Left cardiac atrium (tissue), 4 donors: Measurements from ENCODE around the gene MED27. TPM values are rescaled to one million over a fixed set of nuclear protein-coding genes. Genes with fewer than 3 reads are reported as not detected.
A peak's percentile ranks its signal among the peaks of the same experiment; 100 is the strongest.

Experiments
- ATAC-seq, 2 donors: fragments of 200-7000 bp; cut with Tn5 transposase; one replicate each; pipeline ENCODE4 v1.9.1; 2020; ENCODE audit warnings: mild to moderate bottlenecking in 2 of 2, moderate library complexity in 2 of 2
- DNase-seq: peaks from one replicate; pipeline ENCODE4 v3.0.0-alpha.2; 2020
- intact Hi-C, 2 donors: fragments of 100-400 bp; cut with DNase I; formaldehyde crosslinking; loops; one replicate each; pipeline versions ENCODE4 v1.14.1 to v1.15.1; 2022 to 2023
- total RNA-seq, 2 donors: library from RNA; stranded (reverse); fragmentation: NEBNext Ultra II Directional; extraction: Animal tissue kit (Norgen Biotek cat#: 25700); gene quantifications; one replicate each; pipeline ENCODE4 v1.2.1, GENCODE V29; 2021
- donor health status: DM: no; HTN: yes; CAD: no.
- donor health status: DM: no; HTN: yes; CAD: no; lungs with severe emphysema.
- donor health status: DM: yes; HTN: yes; CAD: no.
- donor health status: Dilated cardiomyopathy.

MED27 gene
- total RNA-seq, 2 donors from 2014 or later, result 15.0 to 21.2 TPM

DNA sequence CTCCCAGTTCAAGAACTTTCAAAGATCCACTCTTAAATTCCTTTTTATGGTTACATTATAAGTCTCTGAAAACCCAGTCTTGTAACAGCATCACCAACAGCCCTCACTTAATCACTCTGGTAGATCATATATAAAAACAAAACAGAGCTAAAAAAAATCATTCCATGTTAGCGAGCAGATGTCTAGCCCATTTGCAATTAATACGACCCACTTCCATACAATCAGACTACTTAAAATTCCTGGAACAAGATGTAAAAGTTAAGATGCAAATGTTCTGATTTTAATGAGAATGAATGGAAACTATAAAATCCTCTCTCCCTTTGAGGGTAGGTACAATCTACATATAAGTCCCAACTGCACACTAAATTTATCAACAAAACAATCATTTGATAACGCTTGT lies 167.0 kb downstream of the MED27 start:
- intact Hi-C loops, result no loop called here
- ATAC-seq (no peak), DNase-seq (no peak)

DNA sequence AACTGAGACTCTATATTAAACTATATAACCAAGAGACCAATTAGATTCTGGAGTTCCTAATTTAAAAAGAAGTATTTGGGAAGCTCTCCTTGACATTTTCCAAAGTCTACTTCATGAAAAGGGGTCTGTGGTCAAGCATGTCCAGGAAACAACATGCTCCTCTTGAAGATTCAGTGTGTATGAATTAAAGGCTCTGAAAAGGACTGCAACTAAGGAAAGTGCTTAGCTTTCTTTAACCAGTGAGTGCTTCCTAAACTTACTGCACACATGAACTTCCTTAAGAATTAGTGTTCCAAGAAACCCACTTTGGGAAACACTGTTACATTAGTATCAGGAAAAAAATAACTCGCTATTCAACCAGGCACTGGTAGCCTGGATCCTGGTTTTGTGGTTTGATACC lies 167.6 kb downstream of the MED27 start:
- no peak for ATAC-seq
- intact Hi-C loops, result no loop called here

DNA sequence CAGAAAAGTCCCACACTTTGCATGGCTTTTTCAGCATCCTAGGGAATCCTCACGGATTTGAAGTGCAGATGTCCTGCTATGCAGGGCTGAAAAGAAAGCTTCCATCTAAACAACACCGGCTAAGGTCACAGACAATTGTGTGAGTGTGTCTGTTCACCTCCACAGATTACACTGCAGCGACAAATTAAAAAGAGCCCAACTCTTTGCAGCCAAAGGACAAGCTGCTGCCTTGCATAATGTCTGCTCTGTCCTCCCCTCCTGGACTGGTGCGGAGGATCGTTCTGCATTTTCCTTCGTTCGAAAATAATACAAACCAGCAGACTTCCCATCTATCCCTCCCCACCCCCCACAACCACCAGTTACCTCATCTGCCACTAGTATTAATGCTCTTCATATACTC lies 169.1 kb downstream of the MED27 start:
- ATAC-seq (no peak), DNase-seq (no peak)
- intact Hi-C loops, result no loop called here

More for the DNA sequence above, 167.6 kb downstream of the MED27 start:
- no peak for DNase-seq

DNA sequence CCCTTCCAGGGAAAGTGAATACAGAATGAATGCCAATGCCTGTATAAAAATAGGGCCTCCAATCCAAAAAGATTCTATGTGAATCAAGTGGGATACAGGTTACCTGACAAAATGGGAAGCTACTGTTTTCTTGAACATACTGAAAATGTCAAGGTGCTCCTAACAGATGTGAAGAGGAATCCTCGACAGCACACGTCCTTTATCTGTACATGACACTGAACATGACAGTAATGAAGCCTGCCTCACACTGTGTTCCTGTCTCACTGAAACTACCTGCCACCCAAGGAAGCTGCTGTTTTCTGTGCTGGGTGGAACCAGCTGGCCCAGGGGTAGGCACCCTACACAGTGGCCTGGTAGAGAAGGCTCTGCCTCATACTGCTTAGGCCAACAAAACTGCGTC lies 174.5 kb downstream of the MED27 start:
- intact Hi-C loops, result no loop called here
- no peak for ATAC-seq

DNA sequence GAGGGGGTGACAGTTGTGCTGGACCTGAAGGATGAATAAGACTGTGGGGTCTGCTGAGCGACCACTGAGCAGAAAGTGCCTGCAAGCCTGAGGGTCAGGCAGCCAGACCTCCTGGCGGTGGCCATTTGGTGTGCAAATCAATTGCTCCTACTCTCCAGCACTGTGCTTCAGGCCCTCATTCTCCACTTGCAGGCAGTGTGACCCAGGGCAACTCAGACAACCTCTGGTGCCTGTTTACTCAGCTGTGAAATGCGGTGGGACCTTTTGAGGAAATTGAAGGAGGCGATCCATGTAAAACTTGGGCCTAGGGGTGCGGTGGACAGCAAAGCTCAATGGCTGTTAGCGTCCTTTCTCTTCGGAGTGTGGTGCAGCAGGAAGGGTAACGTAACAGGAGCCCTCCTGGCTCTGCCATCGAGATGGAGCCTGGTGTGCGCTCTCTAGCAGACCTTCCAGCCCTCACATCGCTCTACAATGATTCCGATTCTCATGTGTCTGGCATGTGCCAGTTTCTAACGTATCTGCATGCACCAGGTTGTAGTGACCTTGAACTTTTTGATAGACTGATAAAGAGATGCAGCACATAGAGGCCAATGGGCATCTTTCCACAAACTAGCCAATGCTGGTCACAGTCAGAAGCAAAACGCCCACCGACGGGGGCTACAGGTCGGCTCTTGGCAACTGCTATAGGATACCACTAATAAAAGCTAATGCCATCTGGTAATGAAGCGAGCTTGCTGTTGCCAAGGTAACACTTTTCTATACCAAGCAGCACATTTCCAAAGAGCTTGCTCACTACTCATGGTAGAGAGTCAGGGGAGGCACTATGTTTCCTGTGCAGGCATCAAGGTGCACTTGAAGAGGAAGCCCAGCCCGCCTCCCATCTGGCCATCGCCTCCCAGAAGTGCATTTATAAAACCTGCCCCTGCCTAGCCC lies 180.1 kb downstream of the MED27 start:
- intact Hi-C loops, result no loop called here
- DNase-seq (no peak), ATAC-seq (no peak)

More for the DNA sequence above, 174.5 kb downstream of the MED27 start:
- DNase-seq, result no peak

DNA sequence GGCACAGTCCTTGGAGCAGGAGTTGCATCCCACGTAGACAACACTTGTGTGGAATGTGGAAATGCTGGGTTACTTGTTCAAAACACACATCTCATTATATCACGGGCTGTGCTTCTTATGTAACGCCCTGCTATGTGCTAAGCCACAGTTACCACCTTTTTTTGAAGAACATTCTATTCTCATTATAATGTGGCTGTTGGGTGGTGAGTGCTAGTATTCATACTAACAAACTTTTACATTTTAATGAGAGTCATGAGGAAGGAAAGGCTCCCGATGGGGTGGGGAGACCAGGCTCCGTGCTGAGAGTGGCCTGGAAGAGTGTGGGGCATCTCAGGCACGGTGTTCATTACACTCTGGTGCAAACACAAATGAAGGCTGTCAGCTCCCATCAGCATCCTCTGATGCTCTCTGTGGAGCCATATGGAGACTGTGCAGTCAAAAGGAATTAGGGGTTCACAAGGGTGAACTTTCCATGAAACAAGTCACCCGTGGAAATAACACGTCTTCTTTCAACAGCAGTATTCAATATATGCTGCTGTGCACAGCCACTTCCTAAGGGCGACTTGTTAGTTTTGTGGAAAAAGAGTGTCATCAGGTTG lies 186.7 kb downstream of the MED27 start:
- ATAC-seq, result no peak
- DNase-seq, result no peak
- intact Hi-C loops, result no loop called here

DNA sequence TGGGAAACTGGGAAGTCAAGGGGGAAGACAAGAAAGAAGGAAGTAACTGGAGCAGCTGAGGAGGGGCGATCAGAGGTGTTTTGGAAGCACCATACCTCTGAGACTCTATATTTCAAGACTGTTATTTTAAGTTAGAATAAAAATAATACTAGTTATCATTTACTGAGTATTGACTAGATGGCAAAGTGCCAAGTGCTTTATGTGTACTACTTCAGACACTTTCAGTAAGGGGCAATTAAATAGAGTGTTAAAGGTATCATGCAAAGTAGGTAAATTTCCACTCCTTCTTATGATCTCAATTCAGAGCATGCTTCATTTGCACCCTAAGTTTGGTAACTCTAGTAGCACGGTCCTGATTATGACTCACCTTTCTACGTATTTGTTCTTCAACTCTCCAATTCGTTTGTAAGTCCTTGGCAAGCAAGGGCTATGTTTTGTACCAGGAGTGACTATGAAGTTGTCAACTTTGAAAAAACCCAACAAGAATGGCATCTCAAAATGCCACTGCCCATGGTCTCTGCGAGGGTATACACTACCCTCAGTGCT lies 187.4 kb downstream of the MED27 start:
- no peak for DNase-seq
- peak in 1 of 2 donors; percentile 55 for ATAC-seq
- intact Hi-C loops, result no loop called here

DNA sequence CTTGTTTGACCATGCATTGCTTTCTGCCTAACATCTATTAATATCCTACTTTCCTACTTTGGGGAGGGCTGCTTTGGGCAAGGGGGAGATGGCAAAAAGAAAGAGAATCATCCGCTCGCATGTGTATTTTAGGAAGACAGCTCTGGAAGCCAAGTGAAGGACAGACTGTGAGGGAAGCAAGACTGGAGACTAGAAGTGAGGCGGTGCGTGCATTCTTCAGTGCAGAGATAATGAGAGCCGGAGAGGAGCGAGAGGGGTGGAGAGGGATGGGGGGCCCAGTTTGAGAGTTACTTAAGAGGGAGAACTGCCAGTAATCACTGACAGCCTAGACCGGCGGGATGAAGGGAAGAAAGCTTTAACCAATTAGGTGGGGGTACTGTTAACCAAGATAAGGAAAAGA lies 188.1 kb downstream of the MED27 start:
- ATAC-seq, result peak; percentile 31 to 49
- intact Hi-C loops, result no loop called here
- DNase-seq, result no peak

DNA sequence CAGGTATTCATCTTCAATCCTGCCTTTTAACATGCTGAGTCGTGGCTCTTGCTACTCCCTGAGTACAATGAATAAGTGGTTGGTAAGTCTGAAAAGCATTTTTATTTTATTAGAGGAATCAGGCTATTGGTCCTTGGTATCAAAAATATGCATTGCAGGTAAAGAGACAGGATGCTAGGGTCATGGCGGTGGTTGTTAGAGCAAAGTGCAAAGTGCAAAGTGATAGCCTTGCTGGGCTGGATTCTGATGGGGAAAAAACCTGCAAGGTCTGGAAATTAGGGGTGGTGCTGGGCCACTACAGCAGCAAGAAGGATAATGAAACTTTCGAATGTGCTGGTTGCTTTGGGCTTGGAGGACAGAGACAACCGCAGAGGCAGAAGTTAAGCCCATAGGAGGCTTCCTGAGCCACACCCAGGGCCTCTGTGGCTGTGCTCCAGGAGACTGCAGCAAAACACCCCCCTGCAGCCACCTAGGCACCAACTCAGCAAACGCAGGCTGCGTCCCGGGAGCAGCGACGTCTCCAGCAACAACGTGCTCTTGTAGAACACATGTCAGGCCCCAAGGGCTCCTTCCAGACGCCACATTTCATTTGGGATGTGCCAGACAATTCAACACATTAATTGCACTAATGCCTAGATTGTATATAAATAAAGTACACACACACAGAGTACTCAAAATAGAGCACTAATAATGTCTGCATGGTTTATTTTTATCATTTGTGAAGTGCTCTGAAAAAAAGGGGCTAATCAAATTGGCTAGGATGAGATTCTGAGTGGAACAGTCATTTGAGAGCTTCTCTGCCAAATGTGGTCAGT lies 190.0 kb downstream of the MED27 start:
- ATAC-seq (peak; percentile 65 to 76), DNase-seq (peak; percentile 36)
- intact Hi-C loops, result no loop called here

DNA sequence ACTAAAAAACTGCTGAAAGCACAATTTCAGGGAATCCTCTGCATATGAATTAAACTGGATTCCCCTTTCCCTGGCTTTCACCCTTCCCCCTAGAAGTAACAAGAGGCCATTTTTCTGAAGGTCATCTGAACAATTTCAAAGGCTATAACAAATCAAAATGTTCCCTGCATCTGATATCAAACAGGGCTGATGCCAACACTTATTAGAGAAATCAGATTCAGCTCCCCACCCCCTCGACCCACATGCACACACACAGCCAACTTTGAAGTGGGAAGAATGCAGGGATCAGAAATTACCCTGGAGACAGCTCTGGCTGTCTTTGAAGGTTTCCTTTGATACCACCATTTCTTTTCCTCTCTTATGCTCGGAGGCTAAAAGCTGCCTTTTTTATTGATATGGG lies 190.7 kb downstream of the MED27 start:
- no peak for ATAC-seq
- intact Hi-C loops, result no loop called here
- DNase-seq, result no peak

DNA sequence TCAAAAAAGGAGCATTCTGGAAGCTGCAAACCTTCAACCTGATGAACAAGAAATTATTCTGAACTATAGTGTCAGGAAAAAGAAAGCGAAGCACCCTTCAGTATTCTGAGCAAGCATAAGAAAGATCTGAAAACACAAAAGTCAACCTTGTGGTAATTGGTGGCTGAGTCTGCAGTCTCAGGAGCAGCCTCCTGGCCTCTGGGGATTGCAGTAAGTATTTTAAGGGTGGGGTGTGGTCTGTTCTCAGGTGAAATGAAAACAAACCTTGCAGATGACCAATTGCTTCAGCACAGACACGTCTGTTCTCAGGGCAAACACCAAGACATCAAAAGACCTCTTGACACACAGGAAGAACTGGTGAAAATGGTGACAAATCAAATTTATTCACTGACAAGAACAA lies 192.0 kb downstream of the MED27 start:
- no peak for ATAC-seq
- DNase-seq, result no peak
- intact Hi-C loops, result no loop called here

DNA sequence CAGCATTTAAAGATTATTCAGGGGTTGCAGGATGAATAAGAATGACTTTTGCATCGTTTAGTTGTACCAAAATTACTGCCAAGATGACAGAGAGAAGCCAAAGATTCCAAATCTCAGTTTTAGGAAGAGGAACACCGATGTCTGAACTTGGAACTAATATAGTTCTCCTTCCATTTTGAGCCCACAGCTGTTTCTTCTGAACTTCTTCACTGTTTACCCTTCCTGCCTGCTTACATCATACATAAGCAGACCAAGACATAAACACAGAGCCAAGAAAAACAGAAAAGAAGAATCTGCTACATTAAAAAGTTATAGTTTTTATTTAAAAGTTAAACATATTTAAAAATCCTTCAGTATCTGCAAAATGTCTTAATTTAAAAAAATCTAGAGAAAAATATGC lies 192.8 kb downstream of the MED27 start:
- intact Hi-C loops, result no loop called here
- no peak for DNase-seq
- no peak for ATAC-seq

DNA sequence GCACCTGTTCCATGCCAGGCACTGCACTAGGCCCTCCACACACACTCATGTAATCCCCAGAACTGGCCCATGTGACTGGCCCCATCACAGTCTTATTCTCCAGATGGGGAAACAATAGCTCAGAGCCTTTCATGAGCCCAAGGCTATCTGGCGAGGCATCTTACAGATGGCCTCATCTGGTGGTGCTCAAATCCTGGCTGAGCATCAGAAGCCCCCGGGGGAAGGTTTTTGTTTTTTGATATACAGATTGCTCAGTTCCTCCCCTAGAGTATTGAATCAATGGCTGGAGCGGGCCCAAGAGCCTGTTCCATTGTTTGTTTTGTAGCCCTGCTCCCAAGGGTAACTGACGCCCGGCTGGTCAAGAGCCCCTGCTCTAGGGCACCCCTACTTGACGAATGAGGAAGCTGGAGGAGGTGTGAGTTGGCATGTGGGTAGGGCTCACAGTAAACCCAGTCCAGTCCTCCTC lies 194.5 kb downstream of the MED27 start:
- ATAC-seq (peak in 1 of 2 donors; percentile 20), DNase-seq (peak; percentile 40)
- intact Hi-C loops, result no loop called here

DNA sequence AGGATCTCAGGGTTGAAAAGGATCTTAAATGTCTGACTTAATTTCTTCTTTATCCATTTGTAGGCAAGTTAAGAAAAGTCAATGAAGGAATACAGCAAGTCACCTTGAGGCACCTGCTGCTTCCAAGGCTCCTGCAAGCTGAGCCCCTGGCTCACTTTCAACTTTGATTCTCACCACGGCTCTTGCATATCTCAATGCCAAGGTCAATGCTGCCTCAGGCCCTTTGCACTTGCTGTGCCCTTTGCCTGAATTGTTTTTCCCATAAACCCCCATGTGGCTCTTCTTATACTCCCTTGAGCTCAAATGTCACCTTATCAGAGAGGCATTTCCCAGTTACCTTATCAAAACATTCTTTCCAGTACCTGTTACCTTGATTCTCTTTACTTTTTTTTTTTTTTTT lies 195.4 kb downstream of the MED27 start:
- ATAC-seq, result no peak
- intact Hi-C loops, result no loop called here
- no peak for DNase-seq

DNA sequence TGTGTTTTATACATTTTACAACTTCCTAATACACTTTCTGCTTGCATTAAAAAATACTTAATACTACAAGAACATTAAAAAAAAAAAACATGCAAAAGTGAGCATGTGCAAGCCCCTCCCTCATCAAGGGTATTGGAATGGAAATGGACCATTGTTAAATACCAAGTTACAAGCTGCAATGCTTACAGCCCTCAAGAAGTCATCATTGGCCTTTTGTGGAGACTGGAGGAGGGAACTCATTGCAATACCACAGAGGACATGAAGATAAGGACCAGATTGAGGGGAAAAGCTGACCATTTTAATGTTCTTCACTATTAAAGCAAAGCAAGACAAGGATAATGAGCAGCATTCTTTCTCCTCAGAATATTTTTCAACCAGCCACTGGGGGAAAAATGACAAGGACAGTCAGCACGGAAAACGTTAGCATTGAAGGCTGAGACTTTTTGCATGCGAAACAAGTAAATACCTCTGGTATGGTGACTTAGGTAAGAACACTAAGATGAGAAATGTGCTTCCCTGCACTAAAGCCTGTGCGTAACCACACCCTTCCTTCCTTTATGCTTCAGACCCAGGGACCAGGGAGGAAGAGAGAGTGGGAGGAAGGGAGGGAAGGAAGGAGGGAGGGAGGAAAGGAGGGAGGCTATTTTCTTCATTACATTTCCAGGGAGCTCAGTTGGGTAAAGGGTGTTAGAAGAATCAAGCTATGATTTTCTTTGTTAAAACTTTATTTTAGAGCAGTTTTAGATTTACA lies 198.7 kb downstream of the MED27 start:
- ATAC-seq, result no peak
- intact Hi-C loops, result no loop called here
- no peak for DNase-seq

DNA sequence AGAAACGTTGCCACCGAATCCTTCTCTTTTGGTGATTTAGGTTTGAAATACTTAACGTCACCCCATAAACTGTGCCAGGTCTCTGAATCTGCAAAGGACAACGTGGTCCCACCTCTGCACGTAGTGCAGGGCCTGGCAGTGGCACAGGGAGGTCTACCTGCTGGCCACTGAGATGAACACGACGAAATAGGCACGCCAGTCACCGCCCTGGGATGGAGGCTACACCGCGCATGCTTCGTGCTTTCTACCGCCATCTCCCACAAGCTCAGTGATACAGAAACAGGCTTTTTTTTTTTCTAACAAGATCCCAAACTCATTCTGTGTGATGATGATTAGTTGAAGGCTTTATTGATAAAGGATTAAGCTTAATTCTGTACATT lies 199.8 kb downstream of the MED27 start:
- DNase-seq, result no peak

DNA sequence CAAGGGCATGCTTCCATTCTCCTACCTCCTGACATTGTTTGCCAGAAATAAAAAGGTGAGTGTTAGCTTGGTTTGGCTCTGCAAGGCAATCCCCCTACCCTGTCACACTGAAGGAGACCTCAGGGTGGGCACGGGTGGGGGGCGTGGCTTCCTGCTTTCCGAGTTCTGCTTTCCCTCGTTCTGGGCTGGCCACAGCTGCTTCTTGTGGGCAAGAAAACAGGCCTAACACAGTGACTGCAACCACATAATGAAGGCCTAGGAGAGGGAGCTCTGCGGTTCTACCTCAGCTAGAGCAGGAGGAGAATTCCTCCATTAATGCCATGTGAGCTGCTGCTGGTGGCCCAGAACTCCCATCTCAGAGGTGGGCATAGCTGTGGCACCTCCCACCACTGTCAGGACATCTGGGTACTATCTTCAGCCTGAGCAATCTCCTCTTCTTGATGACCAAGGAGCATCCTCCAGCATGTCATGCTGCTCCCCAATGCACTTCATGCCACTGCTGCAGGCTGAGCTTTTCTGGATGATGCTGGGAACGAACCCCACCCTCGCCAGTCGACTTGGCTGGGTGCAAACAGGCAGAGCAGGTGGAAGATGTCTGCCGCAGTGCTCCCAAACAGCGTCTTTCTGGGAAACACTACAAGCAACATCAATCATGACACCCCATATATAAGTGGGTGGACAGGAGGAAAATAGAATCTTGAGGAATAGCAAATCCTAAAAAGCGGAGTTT lies 200.3 kb downstream of the MED27 start:
- DNase-seq (no peak), ATAC-seq (no peak)
- intact Hi-C loops, result no loop called here

More for the DNA sequence above, 199.8 kb downstream of the MED27 start:
- intact Hi-C loops, result no loop called here
- no peak for ATAC-seq

DNA sequence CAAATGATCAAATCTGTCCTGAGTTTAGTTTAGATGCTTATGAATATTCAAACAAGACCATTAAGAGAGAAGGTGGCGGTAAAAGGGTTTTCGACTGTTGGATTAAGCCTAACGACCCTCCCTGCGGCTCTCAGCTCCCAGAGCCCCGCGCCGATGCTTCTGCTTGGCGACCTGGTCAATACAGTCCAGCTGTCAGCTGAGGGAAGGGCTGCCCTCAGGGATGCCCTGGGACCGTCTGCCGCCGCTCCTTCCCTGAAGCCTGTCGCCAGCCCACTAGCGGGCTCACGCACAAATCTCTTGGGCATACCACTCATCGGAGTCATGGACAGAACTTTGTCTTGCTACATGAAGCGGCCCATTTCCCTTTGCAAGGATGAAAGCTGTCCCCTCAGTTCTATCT lies 203.2 kb downstream of the MED27 start:
- ATAC-seq (no peak), DNase-seq (no peak)
- intact Hi-C loops, result no loop called here
